Uterus (tissue), 2 donors: Measurements from ENCODE around the gene JAML.

ENCODE experiments used
- POLR2A ChIP-seq, 2 donors: fragments of 450-650 bp; IDR thresholded peaks; one replicate each; pipeline ENCODE4 v1.6.1; 2016; ENCODE audit warnings: antibody characterized with exemption in 2 of 2, mild to moderate bottlenecking in 1 of 2, moderate library complexity in 1 of 2
- TF ChIP-seq, protein P1 (sequence below), 4 experiments: fragments of 200-600 bp in 2 of 4; fragments of 450-650 bp in 2 of 4; sonication (generic) in 2 of 4; IDR thresholded peaks; one replicate each; pipeline ENCODE4 v1.5.1; 2016 to 2019; ENCODE audit warnings: antibody characterized with exemption in 4 of 4, mild to moderate bottlenecking in 2 of 4, moderate library complexity in 1 of 4

DNA sequence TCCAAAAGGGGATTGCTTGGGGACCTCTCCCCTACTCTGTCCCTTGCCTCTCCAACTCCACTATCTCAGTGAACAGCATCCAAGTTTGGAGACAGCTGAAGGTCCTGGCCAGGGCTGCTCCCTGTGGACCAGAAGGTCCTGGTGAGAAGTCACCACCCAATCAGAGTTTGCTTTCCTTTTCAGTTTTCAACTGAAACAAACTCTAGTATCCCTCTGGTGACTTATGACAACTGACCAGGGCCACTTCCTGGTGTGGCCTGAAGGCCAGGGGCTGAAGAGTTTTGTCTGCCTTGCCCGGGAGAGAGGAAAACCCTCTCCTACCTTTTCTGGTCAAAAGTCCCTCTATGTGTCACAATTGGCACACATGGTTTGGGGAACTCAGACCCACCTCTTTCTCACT, 5.1 kb downstream of the JAML start:
- no peak for TF ChIP-seq POLR2A (IDR thresholded peaks at IDR 0.05)
- TF ChIP-seq, protein P1, sequence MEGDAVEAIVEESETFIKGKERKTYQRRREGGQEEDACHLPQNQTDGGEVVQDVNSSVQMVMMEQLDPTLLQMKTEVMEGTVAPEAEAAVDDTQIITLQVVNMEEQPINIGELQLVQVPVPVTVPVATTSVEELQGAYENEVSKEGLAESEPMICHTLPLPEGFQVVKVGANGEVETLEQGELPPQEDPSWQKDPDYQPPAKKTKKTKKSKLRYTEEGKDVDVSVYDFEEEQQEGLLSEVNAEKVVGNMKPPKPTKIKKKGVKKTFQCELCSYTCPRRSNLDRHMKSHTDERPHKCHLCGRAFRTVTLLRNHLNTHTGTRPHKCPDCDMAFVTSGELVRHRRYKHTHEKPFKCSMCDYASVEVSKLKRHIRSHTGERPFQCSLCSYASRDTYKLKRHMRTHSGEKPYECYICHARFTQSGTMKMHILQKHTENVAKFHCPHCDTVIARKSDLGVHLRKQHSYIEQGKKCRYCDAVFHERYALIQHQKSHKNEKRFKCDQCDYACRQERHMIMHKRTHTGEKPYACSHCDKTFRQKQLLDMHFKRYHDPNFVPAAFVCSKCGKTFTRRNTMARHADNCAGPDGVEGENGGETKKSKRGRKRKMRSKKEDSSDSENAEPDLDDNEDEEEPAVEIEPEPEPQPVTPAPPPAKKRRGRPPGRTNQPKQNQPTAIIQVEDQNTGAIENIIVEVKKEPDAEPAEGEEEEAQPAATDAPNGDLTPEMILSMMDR (IDR thresholded peaks at IDR 0.05) = no peak
